Keratinocyte (primary cell): Measurements from ENCODE around the gene AFG1L.

Experiments
- CTCF ChIP-seq, 3 experiments: IDR thresholded peaks in 1 of 3; conservative IDR thresholded peaks in 1 of 3; optimal IDR thresholded peaks in 1 of 3; 2 replicates in 2 of 3; 3 replicates in 1 of 3; pipeline versions ENCODE3 to v1.5.1; 2011; ENCODE audit warnings: low read length in 3 of 3, mild to moderate bottlenecking in 3 of 3, moderate library complexity in 2 of 3, control low read depth in 1 of 3, inconsistent platforms in 1 of 3; ENCODE audit not compliant: insufficient read depth in 2 of 3; ENCODE audit errors: extremely low read depth in 1 of 3
- EZH2 ChIP-seq: IDR thresholded peaks from one replicate; pipeline ENCODE4 v1.6.1; 2012; ENCODE audit warnings: inconsistent platforms, mild to moderate bottlenecking, low read length, moderate library complexity

GRCh38 chr6:108353853-108354252, 59.0 kb downstream of the AFG1L start:
- TF ChIP-seq CTCF (optimal IDR thresholded peaks at IDR 0.05 in 1 of 3, IDR thresholded peaks at IDR 0.05 in 1 of 3, conservative IDR thresholded peaks at IDR 0.05 in 1 of 3; ENCODE audit: extremely low read depth in 1 of 3, insufficient read depth in 2 of 3, low read length in 3 of 3): no peak
- TF ChIP-seq EZH2: no peak
